HL-60/S4 (cell line): ENCODE results near the gene FBH1.

Source experiments
- in situ Hi-C: fragments of 300-500 bp; cut with MboI; formaldehyde crosslinking; loops from 2 replicates; pipeline ENCODE4 v1.14.3; 2022; ENCODE audit warnings: low sequenced_read_pairs

Gene FBH1

DNA sequence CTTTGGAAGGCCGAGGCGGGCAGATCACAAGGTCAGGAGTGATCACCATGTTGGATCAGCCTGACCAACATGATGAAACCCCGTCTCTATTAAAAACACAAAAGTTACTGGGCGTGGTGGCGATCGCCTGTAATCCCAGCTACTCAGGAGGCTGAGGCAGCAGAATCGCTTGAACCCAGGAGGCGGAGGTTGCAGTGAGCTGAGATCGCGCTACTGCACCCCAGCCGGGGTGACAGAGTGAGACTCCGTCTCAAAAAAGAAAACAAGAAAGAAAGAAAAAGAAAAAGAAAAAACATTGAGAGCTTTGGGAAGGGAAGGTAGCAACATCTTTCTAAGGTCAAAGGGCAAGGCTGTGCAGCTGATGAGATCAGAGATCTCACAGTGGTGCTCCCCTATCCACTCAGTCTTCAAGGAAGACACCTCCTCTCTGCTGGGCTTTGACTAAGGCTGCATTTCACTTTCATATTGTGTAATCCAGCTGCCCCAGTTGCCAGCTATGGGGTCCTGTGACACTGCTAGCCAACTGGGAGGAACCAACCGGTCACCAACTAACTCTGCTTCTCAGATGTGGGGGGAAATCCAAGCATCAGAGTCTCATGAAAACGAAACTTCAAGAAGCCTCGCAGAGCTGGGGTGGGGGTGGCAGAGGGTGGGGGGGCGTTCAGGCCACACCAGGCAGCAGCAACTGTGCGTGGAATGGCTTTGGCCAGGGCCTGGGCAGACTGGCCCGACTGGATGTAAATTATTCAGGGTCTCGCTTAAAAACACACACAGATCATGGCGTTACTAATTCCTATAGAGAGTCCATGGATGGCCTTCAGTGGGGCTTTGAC lies 85.8 kb downstream of the FBH1 start:
- in situ Hi-C loops: no loop called here

DNA sequence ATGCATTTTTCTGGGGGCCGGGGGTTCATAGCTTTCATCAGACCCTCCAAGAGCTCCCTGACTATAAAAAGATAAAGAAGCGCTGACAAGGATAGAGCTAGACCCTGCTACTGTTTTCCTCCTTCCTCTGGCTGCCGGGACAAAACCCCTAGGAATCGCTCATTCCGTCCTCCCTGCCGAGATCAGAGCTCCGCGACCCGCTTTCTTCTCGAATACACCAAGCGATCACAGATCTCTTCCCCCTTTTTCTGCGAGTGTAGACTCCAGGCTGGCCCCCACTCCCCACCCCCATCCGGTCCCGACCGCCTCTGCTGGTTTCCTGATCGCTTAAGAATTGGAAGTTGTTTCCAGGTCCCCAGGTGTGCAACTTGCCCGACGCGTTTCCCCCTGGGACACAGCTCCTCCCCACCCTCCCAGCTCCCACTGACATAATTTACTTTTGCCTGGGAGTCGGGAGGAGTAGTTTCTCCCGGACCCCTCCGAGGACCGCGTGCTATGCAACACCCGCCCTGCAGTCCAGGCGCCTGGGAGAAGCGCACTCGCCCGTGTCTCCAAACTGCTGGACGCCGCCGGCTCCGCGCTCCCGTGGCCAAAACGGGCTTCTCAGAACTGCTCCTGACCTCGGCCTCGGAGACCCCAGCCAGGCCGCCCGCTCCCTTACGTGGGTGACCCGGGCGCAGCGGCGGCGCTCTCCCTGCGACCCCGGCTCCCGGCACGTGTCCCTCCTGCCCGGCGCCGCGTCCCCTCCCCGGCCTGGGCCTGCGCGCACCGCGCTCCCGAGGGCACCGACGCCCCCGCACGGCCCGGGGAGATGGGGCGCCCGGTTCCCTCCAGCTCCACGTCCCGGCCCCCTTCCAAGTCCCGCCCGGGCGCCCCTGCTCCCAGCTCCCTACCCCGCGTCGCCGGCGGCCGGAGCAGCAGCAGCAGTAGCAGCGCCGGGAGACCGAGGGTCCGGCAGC lies 86.7 kb downstream of the FBH1 start:
- in situ Hi-C loops: no loop called here

DNA sequence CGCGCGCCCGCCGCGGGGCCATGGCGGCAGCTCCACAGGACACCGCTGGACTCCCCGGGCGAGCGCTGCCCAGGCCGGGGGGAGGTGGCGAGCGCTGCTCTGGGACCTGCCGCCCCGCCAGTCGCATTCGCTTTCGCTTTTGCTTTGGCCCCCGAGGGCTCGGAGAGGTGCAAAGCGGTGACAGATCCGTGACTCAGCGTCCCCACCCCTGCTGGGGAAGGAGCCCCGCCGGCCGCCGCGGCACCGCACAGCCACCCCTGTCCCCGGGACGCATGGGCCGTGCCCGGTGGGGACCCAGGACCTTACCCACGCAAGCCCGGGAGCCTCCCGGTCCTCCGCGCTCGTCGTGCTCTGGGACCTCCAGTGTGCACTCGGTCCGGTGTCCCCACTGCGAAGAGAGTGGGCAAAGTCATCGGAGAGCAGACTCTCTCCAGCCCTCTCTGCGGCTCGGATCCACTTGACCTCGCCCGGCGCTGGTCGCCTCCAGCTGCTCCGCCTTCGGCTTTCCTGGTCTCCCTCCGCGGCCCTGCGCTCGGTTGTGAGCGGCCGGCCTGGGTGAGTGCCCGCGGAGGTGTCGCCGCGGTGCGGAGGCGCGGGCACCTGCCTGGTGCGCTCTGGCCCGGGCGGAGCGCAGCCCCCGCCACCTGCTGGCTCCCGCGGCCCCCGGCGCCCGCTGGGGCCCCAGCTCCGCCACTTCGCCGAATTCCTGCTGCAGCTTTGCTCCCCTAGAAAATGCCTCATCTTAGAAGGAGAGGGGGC lies 87.6 kb downstream of the FBH1 start, which contains the start of gene IL15RA:
Gene IL15RA, minus strand, starts transcription at position 73 of the 759 bp plus-strand sequence. Its CDS starts 51 bp downstream, at position 22.
- in situ Hi-C loops: no loop called here

DNA sequence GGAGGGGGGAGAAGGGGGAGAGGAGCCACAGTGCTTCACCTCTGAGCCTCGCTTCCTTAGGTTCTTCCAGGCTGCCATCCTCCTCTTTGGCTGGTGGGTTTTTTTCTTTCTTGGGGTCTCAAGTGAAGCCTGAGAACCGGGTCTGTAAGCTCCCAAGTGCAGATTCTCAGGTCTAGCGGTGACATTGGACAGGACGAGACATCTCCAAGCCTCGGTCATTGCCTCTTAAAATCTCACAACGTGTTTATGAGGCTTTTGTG lies 88.1 kb downstream of the FBH1 start:
- in situ Hi-C loops: no loop called here

DNA sequence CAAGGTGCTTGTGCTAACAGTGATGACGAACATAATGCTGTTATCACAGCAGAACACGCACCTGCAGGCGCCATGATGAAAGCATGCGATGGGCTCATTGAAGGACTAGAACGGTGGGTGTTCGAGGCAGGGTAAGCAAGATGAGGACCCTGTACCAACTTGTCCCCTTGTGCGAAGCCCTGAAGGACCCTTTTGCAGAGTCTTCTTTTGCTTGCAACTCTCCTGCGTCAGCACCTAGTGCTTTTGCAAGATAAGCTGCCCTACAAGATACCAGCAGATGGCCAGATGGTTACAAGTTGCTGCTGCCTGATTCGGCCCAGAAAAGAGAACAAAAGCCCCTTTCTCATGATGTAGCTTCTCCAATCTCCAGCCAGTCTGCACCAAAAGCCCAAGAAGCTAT lies 91.5 kb downstream of the FBH1 start:
- in situ Hi-C loops: no loop called here

DNA sequence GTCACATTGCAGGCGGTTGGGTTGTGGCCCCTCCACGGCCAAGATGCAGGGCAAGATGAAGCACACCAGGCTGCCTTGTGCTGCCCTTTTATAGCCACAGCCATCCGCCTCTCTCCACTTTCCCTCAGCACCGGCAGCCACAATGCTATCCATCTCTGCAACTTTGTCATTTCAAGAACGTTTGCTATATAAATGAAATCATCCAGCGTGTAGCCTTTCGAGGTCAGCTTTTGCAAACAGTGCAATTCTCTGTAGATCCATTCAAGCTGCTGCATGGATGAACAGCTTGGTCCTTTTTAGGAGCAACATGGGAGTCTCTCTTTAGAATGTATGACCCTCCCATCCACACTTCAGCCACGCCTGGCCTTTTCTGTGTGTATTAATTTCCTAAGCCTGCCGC lies 93.7 kb downstream of the FBH1 start:
- in situ Hi-C loops: no loop called here

DNA sequence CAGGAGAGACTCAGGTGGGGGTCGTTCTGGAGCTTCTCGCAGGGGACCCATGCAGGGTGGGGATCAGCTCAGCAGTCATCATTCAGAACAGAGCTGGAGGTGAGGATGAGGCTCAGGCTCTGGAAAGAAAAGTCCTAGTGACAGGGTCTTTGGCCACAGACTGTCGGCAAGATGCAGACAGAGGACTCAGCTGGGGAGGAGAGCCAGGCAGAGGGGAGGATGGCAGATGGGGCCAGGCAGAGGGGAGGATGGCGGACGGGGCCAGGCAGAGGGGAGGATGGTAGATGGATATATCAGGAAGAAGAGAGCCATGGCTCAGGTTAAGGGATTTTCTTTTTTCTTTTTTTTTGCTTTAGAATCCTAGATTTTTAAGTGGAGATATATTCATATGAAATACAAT lies 95.0 kb downstream of the FBH1 start:
- in situ Hi-C loops: no loop called here
